GM19025 (cell line): ENCODE data around the gene RNF114.
"Not testable (repeated sequence)": the region's sequence is repeated elsewhere in the genome, so short reads cannot be mapped to it uniquely, and the experiment has no call there.

Experiments
- ATAC-seq: cut with Tn5 transposase; IDR thresholded peaks from one replicate; pipeline ENCODE4 v1.9.1; 2021; ENCODE audit warnings: mild to moderate bottlenecking, low read depth, moderate library complexity; ENCODE audit not compliant: unreplicated experiment

Gene RNF114

GRCh38 chr20:49983848-49984408, 47.7 kb downstream of the RNF114 start:
- ATAC-seq = no peak

DNA sequence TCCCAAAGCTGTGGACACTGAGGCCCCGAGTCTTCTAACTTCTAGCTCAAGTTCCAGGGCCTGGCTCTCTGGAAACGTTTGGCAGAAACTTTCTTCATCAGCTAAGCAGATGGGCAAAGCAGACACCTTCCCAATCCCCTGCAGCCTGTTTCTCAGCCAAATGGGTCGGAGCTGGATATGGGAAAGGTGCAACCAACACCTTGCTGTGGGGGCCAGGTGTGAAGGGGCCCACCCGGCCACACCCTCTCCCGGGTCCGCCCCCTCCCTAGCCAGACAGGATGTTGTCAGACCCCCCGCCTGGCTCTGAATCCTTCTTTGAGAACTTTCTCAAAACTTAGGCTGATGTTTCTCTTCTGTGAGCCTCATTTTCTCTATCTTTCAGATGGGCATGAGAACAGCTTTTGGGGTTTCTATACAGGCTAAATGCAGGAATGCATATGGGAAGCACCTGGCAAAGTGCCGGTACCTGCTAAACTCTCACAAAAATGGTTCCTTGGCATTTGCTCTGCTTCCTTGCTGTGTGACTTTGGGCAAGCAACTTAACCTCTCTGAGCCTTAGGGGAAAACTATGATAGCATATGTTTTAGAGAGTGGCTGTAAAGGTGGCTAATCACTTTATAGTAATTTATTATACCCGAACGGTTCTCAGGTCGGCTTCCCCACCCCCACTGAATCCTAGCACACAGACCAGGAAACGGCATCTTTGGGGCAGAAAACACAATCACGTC, 48.4 kb downstream of the RNF114 start:
- no peak for ATAC-seq

GRCh38 chr20:49985157-49985556, 49.0 kb downstream of the RNF114 start:
- no peak for ATAC-seq

DNA sequence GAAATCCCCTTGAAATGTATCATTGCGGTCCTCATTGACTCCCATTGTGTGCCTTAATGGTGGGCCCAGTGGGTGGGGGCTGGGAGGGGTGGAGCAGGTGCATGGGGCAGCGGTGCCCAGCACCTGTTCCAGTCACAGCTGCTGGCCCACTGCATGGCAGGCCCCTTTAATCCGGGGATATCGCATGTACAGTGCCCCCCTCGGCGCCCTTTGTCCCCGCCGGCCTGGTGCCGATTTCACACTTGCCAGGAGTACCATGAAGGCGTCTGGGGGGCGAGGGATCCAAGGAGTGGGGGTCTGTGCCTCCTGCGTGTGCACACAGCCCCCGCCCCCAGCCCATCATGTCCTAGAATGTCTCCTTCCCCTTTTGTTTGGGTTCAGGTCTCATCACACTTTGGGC, 49.4 kb downstream of the RNF114 start:
- no peak for ATAC-seq

GRCh38 chr20:49986049-49986448, 49.9 kb downstream of the RNF114 start:
- no peak for ATAC-seq

DNA sequence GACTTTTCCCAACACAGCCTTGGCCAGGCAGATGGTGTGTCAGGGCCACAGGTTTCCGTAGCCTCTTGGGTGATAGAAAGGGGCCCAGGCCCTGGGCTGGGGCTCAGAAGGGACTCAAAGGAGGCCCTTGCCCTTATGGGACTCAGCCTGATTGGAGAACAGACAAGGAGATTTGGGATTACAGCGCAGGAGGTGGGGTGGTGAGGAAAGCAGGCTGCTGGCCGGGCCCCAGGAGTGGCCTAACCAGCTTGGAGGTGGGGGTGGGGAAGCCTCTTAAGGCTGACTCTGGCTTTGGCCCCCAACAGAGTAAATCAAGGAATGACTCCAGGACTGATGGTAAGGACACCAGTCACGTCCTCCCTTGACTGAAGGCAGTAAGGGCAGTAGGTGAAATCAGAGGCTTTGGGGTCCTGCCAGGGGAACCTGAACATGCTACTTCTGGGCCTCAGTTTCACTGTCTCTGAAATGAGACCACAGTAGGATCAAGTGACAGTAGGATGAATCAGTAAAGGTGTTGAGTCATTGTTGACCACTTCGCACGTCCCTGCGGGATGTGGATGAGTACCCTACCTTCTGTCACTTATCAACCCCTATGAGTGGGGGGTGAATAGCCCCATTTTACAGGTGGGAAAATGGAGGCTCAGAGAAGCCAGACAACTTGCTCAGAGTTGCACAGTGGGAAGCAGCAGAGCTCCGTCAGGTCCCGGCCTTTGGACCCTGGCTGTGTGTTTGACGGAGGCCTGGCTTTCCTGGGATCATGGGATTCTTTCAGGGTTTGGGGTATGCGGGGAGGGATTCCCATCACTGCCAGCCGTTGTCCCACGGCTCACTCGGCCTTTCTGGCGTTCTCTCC, 51.0 kb downstream of the RNF114 start:
- ATAC-seq = no peak

- ATAC-seq = no peak
Measured at GRCh38 chr20:49987868-49988690, 51.9 kb downstream of the RNF114 start.

DNA sequence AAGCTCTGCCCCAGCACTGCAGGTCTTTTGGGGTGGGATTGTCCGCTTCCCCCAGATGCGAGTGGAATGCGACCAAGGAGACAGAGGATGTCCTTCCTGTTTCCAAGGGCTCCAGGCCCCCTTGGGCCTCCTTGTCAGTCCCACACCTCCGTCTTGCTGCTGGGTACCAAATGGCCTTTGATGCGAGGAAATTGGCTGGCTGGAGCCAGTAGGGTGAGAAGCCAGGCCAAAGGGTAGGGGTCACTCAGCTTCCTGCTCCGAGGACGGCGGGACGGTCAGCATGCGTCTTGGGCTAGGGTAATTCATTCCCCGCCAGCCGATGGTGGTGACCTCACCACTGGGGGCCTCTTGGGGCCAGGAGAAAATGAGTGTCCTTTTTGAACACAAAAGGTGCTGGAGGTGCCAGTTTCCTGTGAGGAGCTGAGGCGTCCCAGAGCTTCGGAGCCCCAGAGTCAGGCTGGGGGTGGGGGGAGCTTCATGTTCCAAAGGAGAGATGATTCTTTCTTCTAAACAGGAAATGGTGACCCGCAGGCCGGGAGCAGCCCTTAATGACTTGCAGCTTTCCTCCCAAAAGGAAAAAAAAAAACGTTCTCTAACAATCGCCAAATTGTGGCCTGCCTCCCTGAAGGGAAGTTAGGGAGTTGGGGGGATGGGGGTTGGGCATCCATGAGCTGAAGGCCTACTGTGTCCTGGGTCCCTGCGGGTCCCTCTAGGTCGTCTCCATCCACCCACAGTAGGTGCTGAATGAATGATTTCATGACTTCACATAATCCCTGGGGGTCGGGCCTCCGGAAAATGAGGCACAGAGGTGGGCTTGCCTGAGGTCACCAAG, 53.3 kb downstream of the RNF114 start:
- ATAC-seq = no peak

GRCh38 chr20:49990271-49990720, 54.1 kb downstream of the RNF114 start:
- no peak for ATAC-seq

- ATAC-seq = no peak
Measured at GRCh38 chr20:49993301-49993751, 57.1 kb downstream of the RNF114 start.

DNA sequence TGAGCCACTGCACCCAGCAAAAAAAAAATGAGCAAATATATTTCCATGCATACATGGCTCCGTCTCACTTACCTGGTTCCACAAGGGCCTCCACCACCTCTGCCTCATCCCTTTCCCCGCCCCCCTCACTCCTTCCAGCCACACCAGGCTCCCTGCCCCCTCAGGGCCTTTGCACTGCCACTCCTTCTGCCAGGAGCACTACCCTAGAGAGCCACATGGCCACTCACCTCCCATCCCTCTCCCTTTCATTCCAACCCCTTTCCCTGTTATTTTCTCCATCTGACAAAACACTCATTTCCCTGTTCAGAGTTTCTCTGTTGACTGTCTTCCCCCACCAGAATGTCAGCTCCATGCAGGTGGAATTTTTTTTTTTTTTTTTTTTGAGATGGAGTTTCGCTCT, 59.4 kb downstream of the RNF114 start:
- no peak for ATAC-seq

DNA sequence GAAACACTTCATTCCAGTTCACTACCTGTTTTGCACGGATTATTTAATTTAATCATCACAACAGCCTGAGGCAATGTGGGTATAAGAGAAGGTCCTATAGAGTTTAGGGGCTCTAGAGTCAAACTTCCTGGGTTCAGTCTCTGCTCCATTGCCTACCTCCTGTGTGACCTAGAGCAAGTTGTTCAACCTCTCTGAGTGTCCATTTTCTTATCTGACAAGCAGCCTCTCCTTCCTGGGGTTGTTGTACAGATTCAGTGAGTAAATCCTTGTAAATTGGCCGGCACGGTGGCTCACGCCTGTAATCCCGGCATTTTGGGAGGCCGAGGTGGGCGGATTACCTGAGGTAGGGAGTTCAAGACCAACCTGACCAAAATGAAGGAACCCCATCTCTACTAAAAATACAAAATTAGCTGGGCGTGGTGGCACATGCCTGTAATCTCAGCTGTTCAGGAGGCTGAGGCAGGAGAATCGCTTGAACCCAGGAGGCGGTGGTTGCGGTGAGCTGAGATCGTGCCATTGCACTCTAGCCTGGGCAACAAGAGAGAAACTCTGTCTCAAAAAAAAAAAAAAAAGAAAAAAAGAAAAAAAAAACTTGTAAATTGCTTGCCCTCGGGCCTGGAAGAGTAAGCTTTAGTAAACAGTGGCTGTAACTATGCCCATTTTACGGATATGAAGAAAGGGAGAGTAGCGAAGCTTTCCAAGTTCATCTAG, 62.4 kb downstream of the RNF114 start:
- ATAC-seq = not testable (repeated sequence)

DNA sequence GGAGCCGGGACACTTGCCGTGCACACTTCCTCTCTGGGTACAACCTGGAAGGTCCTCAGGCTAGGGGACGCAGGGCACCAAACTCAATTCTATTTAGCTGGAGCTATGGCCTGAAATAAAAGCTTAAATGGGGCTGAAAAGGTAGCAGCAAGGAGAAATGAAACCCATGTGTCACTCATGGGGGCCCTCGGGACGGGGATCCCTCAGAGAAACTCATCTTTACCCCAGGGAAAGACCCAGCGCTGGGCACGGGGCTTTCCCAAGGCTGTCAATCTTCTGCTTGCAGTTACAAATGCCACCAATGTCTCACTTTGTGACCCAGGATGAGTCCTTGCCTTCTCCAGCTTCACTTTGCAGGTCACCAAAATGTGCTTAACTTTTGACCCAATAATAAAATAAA, 63.1 kb downstream of the RNF114 start:
- peak; percentile 73 for ATAC-seq

- ATAC-seq = not testable (repeated sequence)
Measured at GRCh38 chr20:50000548-50001222, 64.5 kb downstream of the RNF114 start.

- no peak for ATAC-seq
Measured at GRCh38 chr20:50001784-50002311, 65.7 kb downstream of the RNF114 start.

- ATAC-seq = no peak
Measured at GRCh38 chr20:50003253-50003656, 67.1 kb downstream of the RNF114 start.
